ENCODE results near the gene ACTR3C. TPM values are rescaled to one million over a fixed set of nuclear protein-coding genes. Genes with fewer than 3 reads are reported as not detected.
A peak's percentile ranks its signal among the peaks of the same experiment; 100 is the strongest.

Gene ACTR3C
- polyA plus RNA-seq, 3 donors = 0.55 to 1.9 (median 1.7) TPM

GRCh38 chr7:150357270-150357669 lies 33.9 kb upstream of the ACTR3C start:
- H2AFZ ChIP-seq (ENCODE audit: insufficient read depth, low read depth, low read length, poor library complexity, severe bottlenecking) = no peak overlapping the region
- H4K20me1 ChIP-seq (ENCODE audit: insufficient read depth, low read length) = no peaks in the 10 kb centered on the region
- TF ChIP-seq, protein P1, sequence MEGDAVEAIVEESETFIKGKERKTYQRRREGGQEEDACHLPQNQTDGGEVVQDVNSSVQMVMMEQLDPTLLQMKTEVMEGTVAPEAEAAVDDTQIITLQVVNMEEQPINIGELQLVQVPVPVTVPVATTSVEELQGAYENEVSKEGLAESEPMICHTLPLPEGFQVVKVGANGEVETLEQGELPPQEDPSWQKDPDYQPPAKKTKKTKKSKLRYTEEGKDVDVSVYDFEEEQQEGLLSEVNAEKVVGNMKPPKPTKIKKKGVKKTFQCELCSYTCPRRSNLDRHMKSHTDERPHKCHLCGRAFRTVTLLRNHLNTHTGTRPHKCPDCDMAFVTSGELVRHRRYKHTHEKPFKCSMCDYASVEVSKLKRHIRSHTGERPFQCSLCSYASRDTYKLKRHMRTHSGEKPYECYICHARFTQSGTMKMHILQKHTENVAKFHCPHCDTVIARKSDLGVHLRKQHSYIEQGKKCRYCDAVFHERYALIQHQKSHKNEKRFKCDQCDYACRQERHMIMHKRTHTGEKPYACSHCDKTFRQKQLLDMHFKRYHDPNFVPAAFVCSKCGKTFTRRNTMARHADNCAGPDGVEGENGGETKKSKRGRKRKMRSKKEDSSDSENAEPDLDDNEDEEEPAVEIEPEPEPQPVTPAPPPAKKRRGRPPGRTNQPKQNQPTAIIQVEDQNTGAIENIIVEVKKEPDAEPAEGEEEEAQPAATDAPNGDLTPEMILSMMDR (IDR thresholded peaks at IDR 0.05) = no peak
- DNase-seq = peak in 1 of 3 donors; percentile 44
- H3K27me3 Mint-ChIP-seq (ENCODE audit: low read depth in 3 of 3) = peaks cover 1 to 3% (median 2%) of the 10 kb centered on the region in 3 donors
- no peak overlapping the region for H3K9ac ChIP-seq (ENCODE audit: insufficient read depth, low read length, poor library complexity, severe bottlenecking)
- H3K27ac Mint-ChIP-seq = peak overlapping the region in 4 of 7 donors; percentile 40 to 75 (median 43)
- no peak overlapping the region for H3K4me3 ChIP-seq (replicated peaks in 1 of 3; ENCODE audit: low read depth in 2 of 3, low read length in 3 of 3)
- H3K27ac ChIP-seq (ENCODE audit: low read depth in 1 of 2, low read length in 2 of 2) = no peak overlapping the region
- H3K9me3 ChIP-seq (replicated peaks in 1 of 2; ENCODE audit: control insufficient read depth in 1 of 2, insufficient read depth in 1 of 2, low read length in 2 of 2) = no peaks in the 10 kb centered on the region
- intact Hi-C loops (cut with micrococcal nuclease) = loop anchor here (2.0 kb wide), 1 partner anchor 64 kb away; no protein-coding TSS in a partner anchor
- H3K27me3 ChIP-seq (ENCODE audit: control insufficient read depth in 2 of 2, insufficient read depth in 2 of 2, low read length in 2 of 2) = no peaks in the 10 kb centered on the region
- H3K4me3 Mint-ChIP-seq = peak overlapping the region in 1 of 2 donors; percentile 33
- no peaks in the 10 kb centered on the region for H3K36me3 Mint-ChIP-seq
- H3K79me2 ChIP-seq (ENCODE audit: insufficient read depth, low read length) = no peaks in the 10 kb centered on the region
- H3K9me3 Mint-ChIP-seq = no peaks in the 10 kb centered on the region
- no peak overlapping the region for H3K4me2 ChIP-seq (replicated peaks; ENCODE audit: extremely low read depth, low read length, poor library complexity, severe bottlenecking)
- 0% methylated on average over 5 of the region's 9 CpGs for WGBS (ENCODE audit: insufficient coverage)
- H3K4me1 Mint-ChIP-seq = peaks cover 19% of the 10 kb centered on the region
- peaks cover 5 to 10% of the 10 kb centered on the region in 2 donors for H3K4me1 ChIP-seq (ENCODE audit: control insufficient read depth in 1 of 2, insufficient read depth in 2 of 2, low read length in 2 of 2)
- H3K36me3 ChIP-seq (replicated peaks in 1 of 2; ENCODE audit: control insufficient read depth in 1 of 2, insufficient read depth in 2 of 2, low read length in 2 of 2) = no peaks in the 10 kb centered on the region

DNA sequence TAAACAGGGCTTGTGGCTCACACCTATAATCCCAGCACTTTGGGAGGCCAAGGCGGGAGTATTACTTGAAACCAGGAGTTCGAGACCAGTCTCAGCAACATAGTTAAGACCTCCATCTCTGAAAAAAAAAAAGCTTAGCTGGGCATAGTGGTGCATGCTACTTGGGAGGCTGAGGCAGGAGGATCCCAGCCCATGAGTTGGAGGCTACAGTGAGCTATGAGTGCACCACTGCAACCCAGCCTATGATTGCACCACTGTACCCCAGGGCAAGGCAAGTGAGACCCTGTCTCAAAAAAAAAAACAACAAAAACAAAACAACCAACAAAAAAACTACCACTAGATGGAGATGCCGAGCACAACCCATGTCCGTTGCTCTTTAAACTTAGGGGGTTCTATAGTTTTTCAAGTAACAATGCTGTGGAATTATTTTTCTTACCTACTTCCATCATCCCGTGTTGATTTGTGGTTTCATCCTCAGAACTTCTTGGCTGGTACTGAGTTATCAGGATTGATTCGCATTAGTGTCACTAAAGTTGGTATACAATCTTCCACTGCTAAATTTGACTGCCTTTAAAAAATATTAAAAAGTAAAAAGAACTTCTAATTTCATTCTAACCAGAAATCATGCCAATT lies 33.0 kb upstream of the ACTR3C start:
- H3K9me3 ChIP-seq (replicated peaks in 1 of 2; ENCODE audit: control insufficient read depth in 1 of 2, insufficient read depth in 1 of 2, low read length in 2 of 2) = no peaks in the 10 kb centered on the region
- no peak overlapping the region for H2AFZ ChIP-seq (ENCODE audit: insufficient read depth, low read depth, low read length, poor library complexity, severe bottlenecking)
- Mint-ChIP-seq H3K4me3 (peak overlapping the region in 1 of 2 donors; percentile 21), H3K27ac (peak overlapping the region in 1 of 7 donors; percentile 84), H3K9me3 (no peaks in the 10 kb centered on the region), H3K27me3 (ENCODE audit: low read depth in 3 of 3) (peaks cover 0 to 3% (median 2%) of the 10 kb centered on the region in 3 donors), H3K36me3 (no peaks in the 10 kb centered on the region), H3K4me1 (peaks cover 19% of the 10 kb centered on the region)
- no peak overlapping the region for H3K4me3 ChIP-seq (replicated peaks in 1 of 3; ENCODE audit: low read depth in 2 of 3, low read length in 3 of 3)
- H3K4me2 ChIP-seq (replicated peaks; ENCODE audit: extremely low read depth, low read length, poor library complexity, severe bottlenecking) = peak overlapping the region; percentile 10
- H3K4me1 ChIP-seq (ENCODE audit: control insufficient read depth in 1 of 2, insufficient read depth in 2 of 2, low read length in 2 of 2) = peaks cover 5 to 10% of the 10 kb centered on the region in 2 donors
- DNase-seq = peak in 2 of 3 donors; percentile 52 to 55
- H3K27me3 ChIP-seq (ENCODE audit: control insufficient read depth in 2 of 2, insufficient read depth in 2 of 2, low read length in 2 of 2) = no peaks in the 10 kb centered on the region
- H3K36me3 ChIP-seq (replicated peaks in 1 of 2; ENCODE audit: control insufficient read depth in 1 of 2, insufficient read depth in 2 of 2, low read length in 2 of 2) = no peaks in the 10 kb centered on the region
- no peak overlapping the region for H3K9ac ChIP-seq (ENCODE audit: insufficient read depth, low read length, poor library complexity, severe bottlenecking)
- TF ChIP-seq, protein P1 (IDR thresholded peaks at IDR 0.05) = peak; percentile 86
- no peaks in the 10 kb centered on the region for H3K79me2 ChIP-seq (ENCODE audit: insufficient read depth, low read length)
- H3K27ac ChIP-seq (ENCODE audit: low read depth in 1 of 2, low read length in 2 of 2) = no peak overlapping the region
- whole genome bisulfite sequencing (ENCODE audit: insufficient coverage) = no CpG with 5 or more reads among the region's 6 CpGs
- H4K20me1 ChIP-seq (ENCODE audit: insufficient read depth, low read length) = no peaks in the 10 kb centered on the region
- intact Hi-C loops (cut with micrococcal nuclease) = loop anchor here (2.0 kb wide), 1 partner anchor 64 kb away; no protein-coding TSS in a partner anchor

All from CD14-positive monocyte (primary cell).